Thyroid gland (tissue), 4 donors: Measurements from ENCODE around the gene CD160.
"Not testable (repeated sequence)": the region's sequence is repeated elsewhere in the genome, so short reads cannot be mapped to it uniquely, and the experiment has no call there.

Experiments
- CTCF ChIP-seq, 6 experiments: fragments of 200-600 bp in 3 of 6; fragments of 450-650 bp in 3 of 6; sonication (generic) in 3 of 6; IDR thresholded peaks; one replicate each; pipeline ENCODE4 v1.5.1; 2016 to 2019; ENCODE audit warnings: antibody characterized with exemption in 6 of 6, mild to moderate bottlenecking in 2 of 6, inconsistent platforms in 1 of 6, moderate library complexity in 1 of 6
- POLR2A ChIP-seq, 2 donors: fragments of 450-650 bp; IDR thresholded peaks; one replicate each; pipeline ENCODE4 v1.6.1; 2017; ENCODE audit warnings: antibody characterized with exemption in 2 of 2, mild to moderate bottlenecking in 2 of 2, moderate library complexity in 1 of 2

GRCh38 chr1:145718465-145718864 is 834 bp upstream of the CD160 start:
- not testable (repeated sequence) for TF ChIP-seq POLR2A, CTCF (IDR thresholded peaks at IDR 0.05)
